ENCODE results near the gene CDC42BPA.
"Not testable (repeated sequence)": the region's sequence is repeated elsewhere in the genome, so short reads cannot be mapped to it uniquely, and the experiment has no call there.

The CDC42BPA gene

DNA sequence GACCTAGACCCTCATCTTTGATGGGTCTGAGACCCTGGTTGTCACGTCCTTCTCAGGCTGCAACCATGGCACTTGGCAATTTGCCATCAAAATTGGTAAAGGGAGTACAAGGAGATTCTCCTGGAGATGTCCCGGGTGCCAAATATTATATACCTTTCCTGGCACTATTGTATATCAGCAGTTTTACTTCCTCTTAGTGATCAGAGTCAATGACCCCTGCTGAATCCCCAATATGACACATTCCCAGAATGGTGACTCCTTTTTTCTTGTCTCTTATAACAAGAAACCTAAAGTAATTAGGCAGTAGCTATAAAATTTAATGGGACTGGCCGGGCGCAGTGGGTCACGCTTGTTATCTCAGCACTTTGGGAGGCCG is 39.6 kb upstream of the CDC42BPA start:
- TF ChIP-seq, protein P1, sequence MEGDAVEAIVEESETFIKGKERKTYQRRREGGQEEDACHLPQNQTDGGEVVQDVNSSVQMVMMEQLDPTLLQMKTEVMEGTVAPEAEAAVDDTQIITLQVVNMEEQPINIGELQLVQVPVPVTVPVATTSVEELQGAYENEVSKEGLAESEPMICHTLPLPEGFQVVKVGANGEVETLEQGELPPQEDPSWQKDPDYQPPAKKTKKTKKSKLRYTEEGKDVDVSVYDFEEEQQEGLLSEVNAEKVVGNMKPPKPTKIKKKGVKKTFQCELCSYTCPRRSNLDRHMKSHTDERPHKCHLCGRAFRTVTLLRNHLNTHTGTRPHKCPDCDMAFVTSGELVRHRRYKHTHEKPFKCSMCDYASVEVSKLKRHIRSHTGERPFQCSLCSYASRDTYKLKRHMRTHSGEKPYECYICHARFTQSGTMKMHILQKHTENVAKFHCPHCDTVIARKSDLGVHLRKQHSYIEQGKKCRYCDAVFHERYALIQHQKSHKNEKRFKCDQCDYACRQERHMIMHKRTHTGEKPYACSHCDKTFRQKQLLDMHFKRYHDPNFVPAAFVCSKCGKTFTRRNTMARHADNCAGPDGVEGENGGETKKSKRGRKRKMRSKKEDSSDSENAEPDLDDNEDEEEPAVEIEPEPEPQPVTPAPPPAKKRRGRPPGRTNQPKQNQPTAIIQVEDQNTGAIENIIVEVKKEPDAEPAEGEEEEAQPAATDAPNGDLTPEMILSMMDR (IDR thresholded peaks at IDR 0.05; ENCODE audit: insufficient read depth, missing control alignments) = no peak

DNA sequence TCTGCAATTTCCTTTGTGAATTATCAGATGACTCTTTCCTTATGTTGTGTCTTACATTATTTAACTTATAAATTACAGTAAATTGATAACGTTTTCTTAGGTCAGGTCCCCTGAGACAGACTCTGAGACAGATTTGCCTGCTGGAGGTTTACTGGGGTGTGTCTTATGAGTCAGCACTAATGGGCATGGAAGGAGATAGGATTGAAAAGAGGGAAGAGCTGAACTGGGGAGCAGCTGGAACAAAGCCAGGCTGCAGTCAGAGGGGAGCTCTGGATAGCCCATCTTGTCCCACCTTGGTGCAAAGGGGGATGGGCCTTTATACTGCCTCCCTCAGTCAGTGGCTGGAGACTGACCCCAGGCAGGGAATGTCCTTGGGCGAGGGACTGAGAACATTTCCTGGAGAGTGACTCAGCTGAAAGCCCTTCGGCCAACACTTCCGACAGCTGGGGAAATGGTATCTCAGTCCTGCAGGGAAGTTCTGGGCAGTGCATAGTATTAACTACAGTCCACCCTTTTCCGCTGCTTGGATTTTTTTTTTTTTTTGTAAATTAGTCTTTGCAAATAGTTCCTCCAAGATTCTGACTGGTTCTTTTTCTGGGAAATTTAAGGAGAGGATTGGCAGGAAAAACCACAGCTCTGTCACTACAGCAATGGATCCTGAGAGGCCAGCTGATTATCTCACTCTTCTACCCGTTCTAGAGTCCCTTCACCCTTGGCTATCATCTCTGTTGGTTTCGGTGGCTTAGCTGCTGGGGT is 39.1 kb upstream of the CDC42BPA start:
- DNase-seq (ENCODE audit: insufficient read length, low spot score) (no peak), FAIRE-seq (no peak)
- TF ChIP-seq, protein P1 (IDR thresholded peaks at IDR 0.05; ENCODE audit: insufficient read depth, missing control alignments) = no peak

More for the DNA sequence above, 39.6 kb upstream of the CDC42BPA start:
- FAIRE-seq (no peak), DNase-seq (ENCODE audit: insufficient read length, low spot score) (no peak)

GRCh38 chr1:227356620-227357146 is 38.4 kb upstream of the CDC42BPA start:
- no peak for DNase-seq (ENCODE audit: insufficient read length, low spot score)
- FAIRE-seq = no peak

GRCh38 chr1:227355542-227356245 is 37.4 kb upstream of the CDC42BPA start:
- DNase-seq (ENCODE audit: insufficient read length, low spot score) (no peak), FAIRE-seq (no peak)
- TF ChIP-seq, protein P1 (IDR thresholded peaks at IDR 0.05; ENCODE audit: insufficient read depth, missing control alignments) = no peak

More at GRCh38 chr1:227356620-227357146, 38.4 kb upstream of the CDC42BPA start:
- TF ChIP-seq, protein P1 (IDR thresholded peaks at IDR 0.05; ENCODE audit: insufficient read depth, missing control alignments) = no peak

- FAIRE-seq (no peak), DNase-seq (ENCODE audit: insufficient read length, low spot score) (no peak)
- TF ChIP-seq, protein P1 (IDR thresholded peaks at IDR 0.05; ENCODE audit: insufficient read depth, missing control alignments) = no peak
Measured at GRCh38 chr1:227353186-227353585, 34.9 kb upstream of the CDC42BPA start.

- not testable (repeated sequence) for DNase-seq (ENCODE audit: insufficient read length, low spot score); FAIRE-seq
Measured at GRCh38 chr1:227352164-227352563, 33.9 kb upstream of the CDC42BPA start.

DNA sequence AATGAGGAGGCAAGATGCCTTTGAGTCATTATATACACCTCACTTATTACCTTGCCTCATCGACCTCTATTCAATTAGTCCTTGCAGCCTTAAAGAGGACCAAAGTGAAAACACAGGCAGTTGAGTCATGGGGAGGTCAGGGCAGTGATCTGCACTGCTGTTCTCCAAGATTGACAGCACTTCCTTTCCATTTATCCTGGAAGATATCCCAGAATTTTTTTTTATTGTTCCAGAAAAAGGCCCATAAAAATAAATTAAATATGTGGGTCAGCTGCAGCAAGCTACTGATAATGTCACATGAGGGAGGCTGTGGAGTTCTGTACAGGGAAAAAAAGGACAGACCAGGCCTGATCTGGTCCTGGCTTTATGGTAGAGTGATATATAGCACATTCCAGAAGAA is 33.2 kb upstream of the CDC42BPA start:
- TF ChIP-seq, protein P1 (IDR thresholded peaks at IDR 0.05; ENCODE audit: insufficient read depth, missing control alignments) = no peak
- DNase-seq (ENCODE audit: insufficient read length, low spot score) = no peak
- no peak for FAIRE-seq
